Measurements from ENCODE around the gene GLIS1. TPM values are rescaled to one million over a fixed set of nuclear protein-coding genes. Genes with fewer than 3 reads are reported as not detected.

GLIS1 gene
- total RNA-seq, 1 donor from 2014 or later: 17.4 TPM

GRCh38 chr1:53662951-53663350, 76.0 kb downstream of the GLIS1 start:
- Mint-ChIP-seq H3K36me3 (ENCODE audit: low read depth) (no peaks in the 10 kb centered on the region), H3K27me3 (ENCODE audit: low read depth) (no peaks in the 10 kb centered on the region), H3K4me1 (ENCODE audit: low read depth) (peaks cover 20% of the 10 kb centered on the region), H3K9me3 (ENCODE audit: low read depth) (no peaks in the 10 kb centered on the region), H3K4me3 (ENCODE audit: unreplicated experiment) (no peak overlapping the region), H3K27ac (ENCODE audit: unreplicated experiment) (no peak overlapping the region)
- TF ChIP-seq CTCF (IDR thresholded peaks at IDR 0.05): no peak
- DNase-seq (ENCODE audit: low spot score): peak; percentile 51

GRCh38 chr1:53662169-53662568, 76.8 kb downstream of the GLIS1 start:
- Mint-ChIP-seq H3K9me3 (ENCODE audit: low read depth) (no peaks in the 10 kb centered on the region), H3K4me1 (ENCODE audit: low read depth) (peaks cover 28% of the 10 kb centered on the region), H3K36me3 (ENCODE audit: low read depth) (no peaks in the 10 kb centered on the region), H3K4me3 (ENCODE audit: unreplicated experiment) (no peak overlapping the region), H3K27ac (ENCODE audit: unreplicated experiment) (no peak overlapping the region), H3K27me3 (ENCODE audit: low read depth) (no peaks in the 10 kb centered on the region)
- DNase-seq (ENCODE audit: low spot score): no peak
- TF ChIP-seq CTCF (IDR thresholded peaks at IDR 0.05): no peak

GRCh38 chr1:53661496-53661895, 77.5 kb downstream of the GLIS1 start:
- Mint-ChIP-seq H3K27ac (ENCODE audit: unreplicated experiment) (no peak overlapping the region), H3K4me1 (ENCODE audit: low read depth) (peaks cover 35% of the 10 kb centered on the region), H3K4me3 (ENCODE audit: unreplicated experiment) (no peak overlapping the region), H3K36me3 (ENCODE audit: low read depth) (no peaks in the 10 kb centered on the region), H3K27me3 (ENCODE audit: low read depth) (no peaks in the 10 kb centered on the region), H3K9me3 (ENCODE audit: low read depth) (no peaks in the 10 kb centered on the region)
- TF ChIP-seq CTCF (IDR thresholded peaks at IDR 0.05): no peak
- DNase-seq (ENCODE audit: low spot score): peak; percentile 89

- DNase-seq (ENCODE audit: low spot score): peak; percentile 54
- Mint-ChIP-seq H3K27me3 (ENCODE audit: low read depth) (no peaks in the 10 kb centered on the region), H3K4me3 (ENCODE audit: unreplicated experiment) (no peak overlapping the region), H3K36me3 (ENCODE audit: low read depth) (no peaks in the 10 kb centered on the region), H3K4me1 (ENCODE audit: low read depth) (peaks cover 43% of the 10 kb centered on the region), H3K9me3 (ENCODE audit: low read depth) (no peaks in the 10 kb centered on the region), H3K27ac (ENCODE audit: unreplicated experiment) (no peak overlapping the region)
- no peak for TF ChIP-seq CTCF (IDR thresholded peaks at IDR 0.05)
Observed at GRCh38 chr1:53660666-53661065, 78.3 kb downstream of the GLIS1 start.

GRCh38 chr1:53659436-53659835, 79.5 kb downstream of the GLIS1 start:
- Mint-ChIP-seq H3K4me1 (ENCODE audit: low read depth) (peaks cover 55% of the 10 kb centered on the region), H3K4me3 (ENCODE audit: unreplicated experiment) (no peak overlapping the region), H3K27ac (ENCODE audit: unreplicated experiment) (no peak overlapping the region), H3K27me3 (ENCODE audit: low read depth) (no peaks in the 10 kb centered on the region), H3K9me3 (ENCODE audit: low read depth) (no peaks in the 10 kb centered on the region), H3K36me3 (ENCODE audit: low read depth) (no peaks in the 10 kb centered on the region)
- TF ChIP-seq CTCF (IDR thresholded peaks at IDR 0.05): no peak
- DNase-seq (ENCODE audit: low spot score): peak; percentile 62
